Mucosa of rectum (tissue), 2 donors: ENCODE data around the gene OR14K1.
"Not testable (repeated sequence)": the region's sequence is repeated elsewhere in the genome, so short reads cannot be mapped to it uniquely, and the experiment has no call there.

Experiments
- H3K27ac ChIP-seq, 2 donors: one replicate each; pipeline ENCODE4 v1.7.0; 2013; ENCODE audit warnings: inconsistent platforms in 2 of 2, low read depth in 2 of 2, low read length in 2 of 2
- H3K27me3 ChIP-seq, 2 donors: one replicate each; pipeline ENCODE4 v1.7.0; 2013; ENCODE audit warnings: low read length in 2 of 2; ENCODE audit not compliant: control insufficient read depth in 2 of 2, insufficient read depth in 2 of 2
- H3K36me3 ChIP-seq, 2 donors: one replicate each; pipeline ENCODE4 v1.7.0; 2013; ENCODE audit warnings: low read length in 2 of 2; ENCODE audit not compliant: control insufficient read depth in 2 of 2, insufficient read depth in 2 of 2
- H3K4me1 ChIP-seq, 2 donors: one replicate each; pipeline ENCODE4 v1.7.0; 2013; ENCODE audit warnings: low read length in 2 of 2, mild to moderate bottlenecking in 1 of 2; ENCODE audit not compliant: control insufficient read depth in 2 of 2, insufficient read depth in 2 of 2
- H3K4me3 ChIP-seq, 2 donors: one replicate each; pipeline ENCODE4 v1.7.0; 2013; ENCODE audit warnings: low read length in 2 of 2
- H3K9ac ChIP-seq, 2 donors: one replicate each; pipeline ENCODE4 v1.7.0; 2013; ENCODE audit warnings: low read length in 2 of 2, low read depth in 1 of 2, mild to moderate bottlenecking in 1 of 2
- H3K9me3 ChIP-seq, 2 donors: one replicate each; pipeline ENCODE4 v1.7.0; 2013; ENCODE audit warnings: low read length in 2 of 2; ENCODE audit not compliant: control insufficient read depth in 2 of 2
- donor health status: healthy.
- donor health status: Normal muscosa, but diverticular disease.

OR14K1 gene

GRCh38 chr1:247747616-247748015 lies 9.2 kb downstream of the OR14K1 start:
- no peak overlapping the region for H3K27ac ChIP-seq
- no peak overlapping the region for H3K9ac ChIP-seq
- H3K4me3 ChIP-seq = no peak overlapping the region
- no peaks in the 10 kb centered on the region for H3K9me3 ChIP-seq
- no peaks in the 10 kb centered on the region for H3K4me1 ChIP-seq
- H3K27me3 ChIP-seq = no peaks in the 10 kb centered on the region
- H3K36me3 ChIP-seq = no peaks in the 10 kb centered on the region

GRCh38 chr1:247748041-247748440 lies 9.6 kb downstream of the OR14K1 start, which contains the start of gene OR14A2:
OR14A2 (minus strand) TSS chr1:247748141.
- no peaks in the 10 kb centered on the region for H3K27me3 ChIP-seq
- H3K36me3 ChIP-seq = no peaks in the 10 kb centered on the region
- no peaks in the 10 kb centered on the region for H3K4me1 ChIP-seq
- no peak within 1 kb of the TSS for H3K4me3 ChIP-seq
- no peaks in the 10 kb centered on the region for H3K9me3 ChIP-seq
- H3K9ac ChIP-seq = no peak within 1 kb of the TSS
- no peak within 1 kb of the TSS for H3K27ac ChIP-seq

DNA sequence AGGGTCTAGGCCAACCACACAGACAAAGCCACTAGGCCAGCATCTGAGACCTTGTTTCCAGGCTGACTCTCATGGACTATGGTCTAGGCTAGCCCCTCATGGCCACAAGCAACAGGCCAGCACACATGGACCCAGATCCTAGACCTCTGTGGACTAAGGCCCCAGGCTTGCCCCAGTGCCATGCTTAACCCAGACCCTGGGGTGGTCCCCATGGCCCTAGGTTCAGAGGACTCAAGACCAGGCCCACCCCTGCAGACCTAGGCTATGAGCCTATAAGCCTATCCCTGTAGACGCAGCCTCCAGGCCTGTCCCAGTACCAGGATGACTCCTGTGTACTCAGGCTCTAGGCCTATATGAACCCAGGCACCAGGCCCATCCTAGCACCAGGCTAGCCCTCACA lies 11.5 kb downstream of the OR14K1 start:
- Histone ChIP-seq H3K36me3 (no peaks in the 10 kb centered on the region), H3K27ac (no peak overlapping the region), H3K4me1 (no peaks in the 10 kb centered on the region), H3K27me3 (no peaks in the 10 kb centered on the region), H3K9ac (no peak overlapping the region), H3K9me3 (no peaks in the 10 kb centered on the region), H3K4me3 (no peak overlapping the region)

- H3K36me3 ChIP-seq, H3K27me3 ChIP-seq, H3K27ac ChIP-seq, H3K4me1 ChIP-seq, H3K4me3 ChIP-seq, H3K9me3 ChIP-seq, H3K9ac ChIP-seq: not testable (repeated sequence)
Observed at GRCh38 chr1:247754311-247754710, 15.9 kb downstream of the OR14K1 start.

DNA sequence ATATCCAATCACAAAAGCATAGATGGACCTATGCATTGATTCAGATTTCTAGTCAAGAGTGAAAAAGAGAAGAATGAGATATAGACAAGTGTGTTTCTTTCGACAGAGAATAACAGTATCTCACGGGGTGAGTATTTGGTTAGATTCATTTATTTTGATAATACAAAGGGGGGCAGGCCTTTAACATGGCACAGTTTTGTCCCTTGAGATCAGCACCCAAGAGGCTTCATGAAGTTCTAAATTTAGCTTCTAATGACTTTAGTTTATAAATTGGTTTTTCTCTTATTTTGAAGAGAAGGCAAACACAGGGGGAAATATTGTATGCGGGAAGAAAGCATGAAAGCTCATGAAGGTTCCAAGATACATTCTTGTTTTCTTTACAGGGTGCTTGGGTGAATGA lies 22.0 kb downstream of the OR14K1 start, which contains the start of gene OR1C1:
TSS of gene OR1C1 (minus strand) at position 101 of the 400 bp plus-strand sequence. CDS start 2,150 bp downstream, outside the sequence.
- no peaks in the 10 kb centered on the region for H3K9me3 ChIP-seq
- H3K4me1 ChIP-seq = no peaks in the 10 kb centered on the region
- no peak within 1 kb of the TSS for H3K27ac ChIP-seq
- H3K4me3 ChIP-seq = no peak within 1 kb of the TSS
- no peaks in the 10 kb centered on the region for H3K36me3 ChIP-seq
- no peaks in the 10 kb centered on the region for H3K27me3 ChIP-seq
- no peak within 1 kb of the TSS for H3K9ac ChIP-seq

GRCh38 chr1:247769603-247770002 lies 31.2 kb downstream of the OR14K1 start:
- Histone ChIP-seq H3K9ac (no peak overlapping the region), H3K27ac (no peak overlapping the region), H3K4me3 (no peak overlapping the region), H3K36me3 (no peaks in the 10 kb centered on the region), H3K4me1 (no peaks in the 10 kb centered on the region), H3K27me3 (no peaks in the 10 kb centered on the region), H3K9me3 (no peaks in the 10 kb centered on the region)
